Heart left ventricle (tissue), 13 donors: Measurements from ENCODE around the gene AVPI1.

ENCODE experiments used
- POLR2A ChIP-seq, 2 donors: fragments of 450-650 bp; IDR thresholded peaks; one replicate each; pipeline ENCODE4 v1.6.1; 2017; ENCODE audit warnings: antibody characterized with exemption in 2 of 2, mild to moderate bottlenecking in 2 of 2, moderate library complexity in 2 of 2
- TF ChIP-seq, protein P1 (sequence below), 12 donors: fragments of 200-600 bp; sonication (generic) in 4 of 12; IDR thresholded peaks; one replicate each; pipeline versions ENCODE4 v1.5.0 to v1.8.0; 2018 to 2022; ENCODE audit warnings: antibody characterized with exemption in 12 of 12, mild to moderate bottlenecking in 5 of 12
- donor health status: ischemic (EF 13 %, LVEDD 7.1; RV severe dilation, severe dysfunction).
- donor health status: DM: no; HTN: yes; CAD: no.
- donor health status: DM: no; HTN: no; CAD: no.
- donor health status: ischemic (EF 25% LVEDD 6.9; RV normal size, moderate dysfunction).
- donor health status: ischemic (EF 25% LVEDD 5.7; RV mildly dilated, moderate dysfunction).
- donor health status: ischemic (EF 35%, LVEDD 5.7; RV mildly dilated, moderate dysfunction).
- donor health status: nonischemic (EF 11% LVEDD 7.7; RV severe dilation, severe dysfunction).
- donor health status: DM: yes; HTN: yes; CAD: no.
- donor health status: PGD.
- donor health status: ischemic (EF 29% LVEDD 5.4; RV normal size, mild dysfunction).
- donor health status: nonischemic (EF 23%, LVEDD 6.1; RV moderate dilation, normal function).

DNA sequence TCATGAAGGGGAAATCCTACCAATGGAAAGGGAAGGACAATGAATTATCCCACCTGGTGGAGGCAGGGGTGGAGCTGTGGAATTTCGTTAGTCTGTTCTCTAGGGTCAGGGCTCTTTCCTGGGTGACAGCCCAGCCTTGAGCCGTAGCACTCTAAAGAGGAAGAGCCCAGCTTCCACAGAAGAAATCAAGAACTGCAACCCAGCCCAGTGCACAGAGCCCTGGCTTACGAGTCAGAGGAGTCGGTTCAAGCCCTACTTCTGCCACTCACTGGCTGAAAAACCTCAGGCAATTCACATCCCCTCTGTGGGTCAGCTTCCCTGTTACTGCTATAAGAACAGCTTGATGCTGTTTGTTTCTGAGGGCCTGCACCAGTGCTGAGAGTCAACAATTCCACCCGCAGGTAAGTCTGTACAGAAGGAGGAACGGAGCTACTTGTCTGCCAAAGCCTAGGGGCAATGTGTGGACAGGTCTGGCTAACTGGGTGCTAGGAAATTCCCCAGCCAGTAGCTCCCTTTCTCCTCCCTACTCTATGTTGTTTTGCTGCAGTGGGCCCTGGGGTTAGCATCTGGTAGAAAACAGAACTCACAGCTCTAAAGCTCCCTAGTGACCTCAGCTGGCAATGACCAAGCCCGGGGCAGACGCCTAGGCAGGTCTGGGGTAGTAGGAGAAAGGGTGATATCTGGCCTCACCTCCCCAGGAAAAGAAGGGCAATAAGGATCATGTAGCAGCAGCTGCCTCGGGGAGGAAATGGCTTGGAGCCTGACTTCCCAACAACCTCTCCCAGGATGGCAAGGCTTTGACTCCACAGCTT, 3.3 kb downstream of the AVPI1 start:
- TF ChIP-seq, protein P1, sequence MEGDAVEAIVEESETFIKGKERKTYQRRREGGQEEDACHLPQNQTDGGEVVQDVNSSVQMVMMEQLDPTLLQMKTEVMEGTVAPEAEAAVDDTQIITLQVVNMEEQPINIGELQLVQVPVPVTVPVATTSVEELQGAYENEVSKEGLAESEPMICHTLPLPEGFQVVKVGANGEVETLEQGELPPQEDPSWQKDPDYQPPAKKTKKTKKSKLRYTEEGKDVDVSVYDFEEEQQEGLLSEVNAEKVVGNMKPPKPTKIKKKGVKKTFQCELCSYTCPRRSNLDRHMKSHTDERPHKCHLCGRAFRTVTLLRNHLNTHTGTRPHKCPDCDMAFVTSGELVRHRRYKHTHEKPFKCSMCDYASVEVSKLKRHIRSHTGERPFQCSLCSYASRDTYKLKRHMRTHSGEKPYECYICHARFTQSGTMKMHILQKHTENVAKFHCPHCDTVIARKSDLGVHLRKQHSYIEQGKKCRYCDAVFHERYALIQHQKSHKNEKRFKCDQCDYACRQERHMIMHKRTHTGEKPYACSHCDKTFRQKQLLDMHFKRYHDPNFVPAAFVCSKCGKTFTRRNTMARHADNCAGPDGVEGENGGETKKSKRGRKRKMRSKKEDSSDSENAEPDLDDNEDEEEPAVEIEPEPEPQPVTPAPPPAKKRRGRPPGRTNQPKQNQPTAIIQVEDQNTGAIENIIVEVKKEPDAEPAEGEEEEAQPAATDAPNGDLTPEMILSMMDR (IDR thresholded peaks at IDR 0.05), result no peak
- TF ChIP-seq POLR2A (IDR thresholded peaks at IDR 0.05), result no peak
